Loucy (cell line): Measurements from ENCODE around the gene COLEC11.

ENCODE experiments used
- CTCF ChIP-seq: fragments of 200-600 bp; sonication (generic); conservative IDR thresholded peaks from 2 replicates; pipeline ENCODE4 v1.5.1; 2014; ENCODE audit warnings: mild to moderate bottlenecking, antibody characterized with exemption, low read length
- EZH2phosphoT487 ChIP-seq: fragments of 200-600 bp; IDR thresholded peaks from 2 replicates; pipeline ENCODE4 v1.6.1; 2018; ENCODE audit warnings: antibody characterized with exemption, mild to moderate bottlenecking, moderate library complexity, borderline replicate concordance

GRCh38 chr2:3641181-3641580 is 46.3 kb downstream of the COLEC11 start:
- TF ChIP-seq CTCF (no peak), EZH2phosphoT487 (no peak)
